ENCODE measurements around the gene GDF2.

The GDF2 gene

GRCh38 chr10:47356708-47357107 is 34.5 kb downstream of the GDF2 start:
- no peak for DNase-seq

GRCh38 chr10:47357131-47357582 is 34.9 kb downstream of the GDF2 start:
- DNase-seq = no peak

GRCh38 chr10:47357911-47358310 is 35.7 kb downstream of the GDF2 start:
- no peak for DNase-seq

- no peak for DNase-seq
Measured at GRCh38 chr10:47358457-47358856, 36.2 kb downstream of the GDF2 start.

- no peak for DNase-seq
Measured at GRCh38 chr10:47359101-47359500, 36.8 kb downstream of the GDF2 start.

GRCh38 chr10:47359626-47360418 is 37.6 kb downstream of the GDF2 start:
- no peak for DNase-seq

GRCh38 chr10:47360419-47361040 is 38.3 kb downstream of the GDF2 start:
- DNase-seq = no peak

GRCh38 chr10:47361293-47361692 is 39.0 kb downstream of the GDF2 start:
- DNase-seq = peak; percentile 9

GRCh38 chr10:47362199-47362598 is 39.9 kb downstream of the GDF2 start:
- DNase-seq = no peak

GRCh38 chr10:47363781-47364180 is 41.5 kb downstream of the GDF2 start:
- no peak for DNase-seq

- DNase-seq = no peak
Measured at GRCh38 chr10:47364366-47364765, 42.1 kb downstream of the GDF2 start.

- no peak for DNase-seq
Measured at GRCh38 chr10:47364911-47365310, 42.7 kb downstream of the GDF2 start.

GRCh38 chr10:47365431-47366180 is 43.4 kb downstream of the GDF2 start:
- DNase-seq = no peak

GRCh38 chr10:47366181-47366631 is 44.0 kb downstream of the GDF2 start:
- no peak for DNase-seq

- no peak for DNase-seq
Measured at GRCh38 chr10:47366731-47367460, 44.6 kb downstream of the GDF2 start.

GRCh38 chr10:47367646-47368045 is 45.4 kb downstream of the GDF2 start:
- no peak for DNase-seq

- DNase-seq = no peak
Measured at GRCh38 chr10:47368431-47369180, 46.4 kb downstream of the GDF2 start.

GRCh38 chr10:47369251-47369894 is 47.1 kb downstream of the GDF2 start:
- DNase-seq = no peak

- DNase-seq = no peak
Measured at GRCh38 chr10:47370015-47370767, 47.9 kb downstream of the GDF2 start.

GRCh38 chr10:47370878-47371277 is 48.6 kb downstream of the GDF2 start:
- no peak for DNase-seq

Measured in stimulated activated CD4-positive, alpha-beta T cell treated with anti-CD3 and anti-CD28 coated beads, Interleukin-4, amount 100 ng/mL, for 1 hour (primary cell).